Measurements from ENCODE around the gene ANKRD55. TPM values are rescaled to one million over a fixed set of nuclear protein-coding genes. Genes with fewer than 3 reads are reported as not detected.

The ANKRD55 gene
- total and polyA plus RNA-seq, 7 donors: 1.8 to 1.9 TPM; not detected in 5

- no peak for DNase-seq
- H3K4me3 ChIP-seq: no peak overlapping the region
- no peaks in the 10 kb centered on the region for H3K36me3 ChIP-seq
- no peaks in the 10 kb centered on the region for H3K9me3 ChIP-seq
- intact Hi-C loops (cut with DNase I): no loop called here
- no peak for TF ChIP-seq CTCF (IDR thresholded peaks at IDR 0.05)
- TF ChIP-seq EP300 (IDR thresholded peaks at IDR 0.05): no peak
- no peak for TF ChIP-seq POLR2A (IDR thresholded peaks at IDR 0.05)
- TF ChIP-seq POLR2AphosphoS5 (IDR thresholded peaks at IDR 0.05): no peak
- WGBS, 2 donors: 91 to 94% methylated on average over 11 of the region's 11 CpGs
- H3K4me1 ChIP-seq: no peaks in the 10 kb centered on the region
- no peak overlapping the region for H3K27ac ChIP-seq
- no peaks in the 10 kb centered on the region for H3K27me3 ChIP-seq
These were observed 120.5 kb downstream of the ANKRD55 start for GRCh38 chr5:56112526-56113121.

- DNase-seq: no peak
- WGBS, 2 donors: 89 to 91% methylated on average over 9 of the region's 9 CpGs
- H3K4me3 ChIP-seq: no peak overlapping the region
These were observed 121.7 kb downstream of the ANKRD55 start for GRCh38 chr5:56111404-56111781.

GRCh38 chr5:56110646-56111403 lies 122.3 kb downstream of the ANKRD55 start:
- no peak overlapping the region for H3K27ac ChIP-seq
- intact Hi-C loops (cut with DNase I): no loop called here
- no peaks in the 10 kb centered on the region for H3K4me1 ChIP-seq
- H3K27me3 ChIP-seq: no peaks in the 10 kb centered on the region
- WGBS, 2 donors: 94 to 95% methylated on average over 6 of the region's 6 CpGs
- no peaks in the 10 kb centered on the region for H3K9me3 ChIP-seq
- DNase-seq: no peak
- H3K36me3 ChIP-seq: no peaks in the 10 kb centered on the region
- TF ChIP-seq CTCF (IDR thresholded peaks at IDR 0.05): no peak
- TF ChIP-seq EP300 (IDR thresholded peaks at IDR 0.05): no peak
- TF ChIP-seq POLR2A (IDR thresholded peaks at IDR 0.05): no peak
- no peak for TF ChIP-seq POLR2AphosphoS5 (IDR thresholded peaks at IDR 0.05)
- no peak overlapping the region for H3K4me3 ChIP-seq

More at GRCh38 chr5:56111404-56111781, 121.7 kb downstream of the ANKRD55 start:
- intact Hi-C loops (cut with DNase I): no loop called here
- H3K27me3 ChIP-seq: no peaks in the 10 kb centered on the region
- no peaks in the 10 kb centered on the region for H3K9me3 ChIP-seq
- no peak overlapping the region for H3K27ac ChIP-seq
- H3K36me3 ChIP-seq: no peaks in the 10 kb centered on the region
- H3K4me1 ChIP-seq: no peaks in the 10 kb centered on the region
- TF ChIP-seq CTCF (IDR thresholded peaks at IDR 0.05) (no peak), EP300 (IDR thresholded peaks at IDR 0.05) (no peak), POLR2A (IDR thresholded peaks at IDR 0.05) (no peak), POLR2AphosphoS5 (IDR thresholded peaks at IDR 0.05) (no peak)

- WGBS, 2 donors: 70 to 89% methylated on average over 3 of the region's 3 CpGs
- intact Hi-C loops (cut with DNase I): no loop called here
- Histone ChIP-seq H3K27me3 (no peaks in the 10 kb centered on the region), H3K4me1 (no peaks in the 10 kb centered on the region), H3K9me3 (no peaks in the 10 kb centered on the region), H3K4me3 (no peak overlapping the region), H3K27ac (no peak overlapping the region), H3K36me3 (no peaks in the 10 kb centered on the region)
- DNase-seq: no peak
- TF ChIP-seq POLR2A (IDR thresholded peaks at IDR 0.05) (no peak), POLR2AphosphoS5 (IDR thresholded peaks at IDR 0.05) (no peak), CTCF (IDR thresholded peaks at IDR 0.05) (no peak), EP300 (IDR thresholded peaks at IDR 0.05) (no peak)
These were observed 124.9 kb downstream of the ANKRD55 start for GRCh38 chr5:56108246-56108645.

All from sigmoid colon (tissue), 7 donors.